H1 (cell line): Measurements from ENCODE around the gene TNRC6A. TPM values are rescaled to one million over a fixed set of nuclear protein-coding genes. Genes with fewer than 3 reads are reported as not detected.

ENCODE experiments used
- CTCF ChIA-PET: fragments of 300-600 bp; sonication (Branson Sonifier 250); formaldehyde crosslinking; loops from one replicate; lab custom pipeline; 2021; ENCODE audit not compliant: partially characterized antibody; lab: Charles Lee
- POLR2A ChIA-PET: fragments of 300-600 bp; sonication (Branson Sonifier 250); formaldehyde crosslinking; loops from one replicate; lab custom pipeline; 2021; ENCODE audit warnings: inconsistent platforms; ENCODE audit not compliant: partially characterized antibody; lab: Charles Lee
- DNase-seq, 2 experiments: peaks; one replicate each; pipeline versions ENCODE4 v3.0.0 to v3.0.0-alpha.2; 2010 to 2022; ENCODE audit warnings: low spot score in 2 of 2, low read depth in 1 of 2, mixed read lengths in 1 of 2
- FAIRE-seq: peaks from 2 replicates; lab custom pipeline; 2011; peaks lifted over from hg19 to GRCh38; lab: Jason Lieb, UNC
- H2AFZ ChIP-seq: 2 replicates; pipeline ENCODE4 v1.8.1; 2012; ENCODE audit warnings: low read length, inconsistent platforms
- H2AK5ac ChIP-seq: 2 replicates; pipeline ENCODE4 v1.6.1; 2013; ENCODE audit warnings: low read depth, low read length
- H2BK120ac ChIP-seq: replicated peaks from 2 replicates; pipeline ENCODE3; 2013; ENCODE audit warnings: low read depth, low read length, inconsistent platforms
- H2BK12ac ChIP-seq: 2 replicates; pipeline ENCODE4 v1.6.1; 2013; ENCODE audit warnings: low read depth, low read length
- H2BK15ac ChIP-seq: 2 replicates; pipeline ENCODE4 v1.6.1; 2013; ENCODE audit warnings: low read length
- H2BK20ac ChIP-seq: 2 replicates; pipeline ENCODE4 v1.6.1; 2013; ENCODE audit warnings: low read length
- H2BK5ac ChIP-seq: 2 replicates; pipeline ENCODE4 v1.6.1; 2013; ENCODE audit warnings: low read depth, low read length
- H3K14ac ChIP-seq: 2 replicates; pipeline ENCODE4 v1.6.1; 2013; ENCODE audit warnings: inconsistent platforms; ENCODE audit not compliant: insufficient read length
- H3K18ac ChIP-seq: 2 replicates; pipeline ENCODE4 v1.6.1; 2013; ENCODE audit warnings: low read length; ENCODE audit errors: extremely low read depth
- H3K23ac ChIP-seq: 2 replicates; pipeline ENCODE4 v1.6.1; 2013; ENCODE audit warnings: inconsistent platforms; ENCODE audit not compliant: insufficient read length
- H3K23me2 ChIP-seq: 2 replicates; pipeline ENCODE4 v1.6.1; 2013; ENCODE audit warnings: low read depth, low read length
- H3K27ac ChIP-seq: 2 replicates; pipeline ENCODE4 v1.6.1; 2011; ENCODE audit warnings: low read depth, low read length, inconsistent platforms
- H3K27me3 ChIP-seq, 4 experiments: replicated peaks in 1 of 4; 1 replicate in 1 of 4; 2 replicates in 3 of 4; pipeline versions ENCODE4 v1.6.1 to v1.8.1; 2011 to 2013; ENCODE audit warnings: low read length in 3 of 4, mild to moderate bottlenecking in 3 of 4, inconsistent platforms in 2 of 4, mixed read lengths in 2 of 4, moderate library complexity in 1 of 4; ENCODE audit not compliant: control insufficient read depth in 3 of 4, insufficient read depth in 3 of 4; ENCODE audit errors: extremely low read depth in 1 of 4
- H3K36me3 ChIP-seq, 4 experiments: 2 replicates each; pipeline versions ENCODE4 v1.6.1 to v1.8.1; 2011 to 2013; ENCODE audit warnings: mild to moderate bottlenecking in 4 of 4, low read length in 3 of 4, moderate library complexity in 2 of 4, control low read depth in 1 of 4, inconsistent platforms in 1 of 4; ENCODE audit not compliant: insufficient read depth in 4 of 4, control insufficient read depth in 2 of 4
- H3K4ac ChIP-seq: replicated peaks from 2 replicates; pipeline ENCODE3; 2013; ENCODE audit warnings: low read length, low read depth, mixed read lengths, inconsistent platforms; ENCODE audit not compliant: insufficient read length
- H3K4me1 ChIP-seq, 4 experiments: replicated peaks in 1 of 4; 1 replicate in 1 of 4; 2 replicates in 3 of 4; pipeline versions ENCODE4 v1.6.1 to v1.8.1; 2011 to 2013; ENCODE audit warnings: low read length in 3 of 4, inconsistent platforms in 2 of 4, mixed read lengths in 1 of 4; ENCODE audit not compliant: insufficient read depth in 4 of 4, control insufficient read depth in 3 of 4
- H3K4me2 ChIP-seq, 2 experiments: 2 replicates each; pipeline versions ENCODE4 v1.6.1 to v1.8.1; 2011 to 2013; ENCODE audit warnings: low read depth in 2 of 2, low read length in 2 of 2, control low read depth in 1 of 2, inconsistent platforms in 1 of 2, mild to moderate bottlenecking in 1 of 2; ENCODE audit not compliant: insufficient read depth in 1 of 2
- H3K4me3 ChIP-seq, 4 experiments: fragments of 200-600, 300-600 bp in 1 of 4; sonication (generic), shearing (Covaris generic), sonication (Bioruptor Twin) in 1 of 4; 2 replicates each; pipeline versions ENCODE4 v1.5.1 to v1.8.1; 2011 to 2016; ENCODE audit warnings: low read length in 4 of 4, low read depth in 3 of 4, control low read depth in 2 of 4, inconsistent platforms in 2 of 4, mild to moderate bottlenecking in 2 of 4, mixed read lengths in 1 of 4, moderate library complexity in 1 of 4; ENCODE audit not compliant: insufficient read depth in 2 of 4; ENCODE audit errors: extremely low read depth in 1 of 4
- H3K56ac ChIP-seq: replicated peaks from 2 replicates; pipeline ENCODE3; 2013; ENCODE audit warnings: low read depth, mild to moderate bottlenecking, mixed read lengths, low read length, inconsistent platforms; ENCODE audit not compliant: insufficient read length
- H3K79me1 ChIP-seq: 2 replicates; pipeline ENCODE4 v1.6.1; 2013; ENCODE audit warnings: low read depth, low read length, control low read depth
- H3K79me2 ChIP-seq, 2 experiments: 2 replicates each; pipeline versions ENCODE4 v1.6.1 to v1.8.1; 2012 to 2013; ENCODE audit warnings: low read length in 2 of 2, mild to moderate bottlenecking in 2 of 2, inconsistent platforms in 1 of 2; ENCODE audit not compliant: insufficient read depth in 2 of 2, control insufficient read depth in 1 of 2
- H3K9ac ChIP-seq, 4 experiments: replicated peaks in 1 of 4; 1 replicate in 1 of 4; 2 replicates in 3 of 4; pipeline versions ENCODE4 v1.6.1 to v1.8.1; 2011 to 2013; ENCODE audit warnings: low read depth in 3 of 4, low read length in 3 of 4, control low read depth in 2 of 4, mild to moderate bottlenecking in 2 of 4, moderate library complexity in 2 of 4, inconsistent platforms in 1 of 4; ENCODE audit errors: extremely low read depth in 1 of 4
- H3K9me3 ChIP-seq, 2 experiments: 2 replicates each; pipeline versions ENCODE4 v1.6.1 to v1.8.1; 2012 to 2013; ENCODE audit warnings: mild to moderate bottlenecking in 2 of 2, moderate library complexity in 2 of 2, control low read depth in 1 of 2, inconsistent platforms in 1 of 2, low read depth in 1 of 2, low read length in 1 of 2, mixed read lengths in 1 of 2; ENCODE audit not compliant: insufficient read depth in 2 of 2
- H4K20me1 ChIP-seq, 2 experiments: replicated peaks in 1 of 2; 2 replicates each; pipeline versions ENCODE3 to v1.8.1; 2011 to 2013; ENCODE audit warnings: inconsistent platforms in 2 of 2, low read length in 2 of 2, mild to moderate bottlenecking in 1 of 2; ENCODE audit not compliant: insufficient read depth in 2 of 2, control insufficient read depth in 1 of 2
- H4K5ac ChIP-seq: 2 replicates; pipeline ENCODE4 v1.6.1; 2013; ENCODE audit warnings: low read length, low read depth, mixed read lengths, inconsistent platforms; ENCODE audit not compliant: insufficient read length
- H4K8ac ChIP-seq: 2 replicates; pipeline ENCODE4 v1.8.0; 2013; ENCODE audit warnings: mild to moderate bottlenecking, moderate library complexity, low read length, inconsistent platforms; ENCODE audit not compliant: insufficient read depth; ENCODE audit errors: extremely low read depth
- H4K91ac ChIP-seq: replicated peaks from 2 replicates; pipeline ENCODE3; 2013; ENCODE audit warnings: low read length, mixed read lengths, inconsistent platforms; ENCODE audit not compliant: insufficient read length
- BRCA1 ChIP-seq: IDR thresholded peaks from 2 replicates; pipeline ENCODE4 v1.6.1; 2012; ENCODE audit warnings: low read depth, low read length, improper control_type of control experiment
- CHD1 ChIP-seq: IDR thresholded peaks from 2 replicates; pipeline ENCODE4 v1.6.1; 2012; ENCODE audit warnings: low read depth, low read length, improper control_type of control experiment
- CTBP2 ChIP-seq: IDR thresholded peaks from 2 replicates; pipeline ENCODE4 v1.7.0; 2011; ENCODE audit warnings: borderline replicate concordance, mild to moderate bottlenecking, moderate library complexity, mixed read lengths, low read length; ENCODE audit not compliant: insufficient read depth, insufficient read length
- GABPA ChIP-seq: IDR thresholded peaks from 2 replicates; pipeline ENCODE4 v1.6.1; 2011; ENCODE audit warnings: mild to moderate bottlenecking, low read length, moderate library complexity, borderline replicate concordance; ENCODE audit not compliant: insufficient read depth
- HDAC6 ChIP-seq: IDR thresholded peaks from one replicate; pipeline ENCODE4 v1.7.1; 2012; ENCODE audit warnings: low read depth, mild to moderate bottlenecking, inconsistent platforms, low read length, moderate library complexity
- MAFK ChIP-seq: IDR thresholded peaks from 2 replicates; pipeline ENCODE4 v1.6.1; 2012; ENCODE audit warnings: low read depth, mild to moderate bottlenecking, improper control_type of control experiment, low read length
- PHF8 ChIP-seq: fragments of 200-600 bp; sonication (generic); conservative IDR thresholded peaks from 2 replicates; pipeline ENCODE4 v1.7.1; 2012; ENCODE audit warnings: low read depth, mild to moderate bottlenecking, inconsistent platforms, low read length, moderate library complexity
- RAD21 ChIP-seq, 2 experiments: IDR thresholded peaks in 1 of 2; conservative IDR thresholded peaks in 1 of 2; 2 replicates each; pipeline ENCODE4 v1.6.1; 2011; ENCODE audit warnings: low read depth in 2 of 2, low read length in 2 of 2, improper control_type of control experiment in 1 of 2, inconsistent platforms in 1 of 2, mild to moderate bottlenecking in 1 of 2, moderate library complexity in 1 of 2
- RXRA ChIP-seq: IDR thresholded peaks from 2 replicates; pipeline ENCODE4 v1.6.1; 2011; ENCODE audit warnings: low read depth, mild to moderate bottlenecking, low read length, moderate library complexity; ENCODE audit not compliant: insufficient read depth
- SP2 ChIP-seq: IDR thresholded peaks from 2 replicates; pipeline ENCODE4 v1.6.1; 2012; ENCODE audit warnings: mild to moderate bottlenecking, low read length, inconsistent platforms
- WGBS, 2 experiments: shearing (Covaris generic) in 1 of 2; methylation state at CpG; one replicate each; pipeline versions ENCODE4 v1.1.6 to v1.1.7; 2013 to 2015; ENCODE audit warnings: low lambda C conversion rate in 2 of 2, mixed read lengths in 2 of 2, inconsistent platforms in 1 of 2, low coverage in 1 of 2, missing lambda C conversion rate in 1 of 2; ENCODE audit not compliant: insufficient replicate concordance in 2 of 2, insufficient coverage in 1 of 2, insufficient read length in 1 of 2; ENCODE audit errors: extremely low coverage in 1 of 2, missing lambda C conversion rate in 1 of 2; 5-methylcytosine and 5-hydroxymethylcytosine counted together
- polyA plus RNA-seq, 7 experiments: library from polyadenylated mRNA; depleted of rRNA in 3 of 7; stranded (reverse) in 5 of 7; unstranded in 2 of 7; fragments of >200 nt in 5 of 7; fragments of 200-250 nt in 2 of 7; gene quantifications; 1 replicate in 5 of 7; 2 replicates in 1 of 7; 4 replicates in 1 of 7; pipeline versions ENCODE4 v1.2.1 to v1.2.3, GENCODE V29; 2011 to 2013; ENCODE audit warnings: missing spikeins in 2 of 7, mixed read lengths in 2 of 7
- total RNA-seq: library from RNA; stranded (reverse); fragmentation: NEBNext Ultra II Directional; extraction: Animal tissue kit (Norgen Biotek cat#: 25700); gene quantifications from 2 replicates; pipeline ENCODE4 v1.2.1, GENCODE V29; 2021

The TNRC6A gene
- total and polyA plus RNA-seq, 2 of the 8 experiments (the other 6 are each of a cell fraction or from before 2014, with no cell fraction given), result 67.6 to 103 TPM

- H3K23me2 ChIP-seq, result no peaks in the 10 kb centered on the region
- no peaks in the 10 kb centered on the region for H3K27me3 ChIP-seq
- H3K36me3 ChIP-seq, result peaks cover 33 to 88% (median 57%) of the 10 kb centered on the region in 4 experiments
- no peak overlapping the region for H3K4ac ChIP-seq
- H3K27ac ChIP-seq, result no peak overlapping the region
- no peaks in the 10 kb centered on the region for H3K9me3 ChIP-seq
- peaks cover 2 to 3% of the 10 kb centered on the region in 2 experiments for H4K20me1 ChIP-seq
- ChIA-PET CTCF (no interaction called here), POLR2A (interaction anchor here (0.6 to 1.2 kb wide), 2 partner anchors 12 to 236 kb away, joined by 3 to 5 read pairs; no protein-coding TSS in a partner anchor)
- H3K4me3 ChIP-seq, result no peak overlapping the region
- H3K56ac ChIP-seq, result no peak overlapping the region
- DNase-seq, result no peak
- H3K4me2 ChIP-seq, result no peak overlapping the region
- H2BK5ac ChIP-seq, result no peak overlapping the region
- H2AFZ ChIP-seq, result no peak overlapping the region
- WGBS, 2 experiments, result 93% methylated on average over 2 of the region's 2 CpGs; no CpG with 5 or more reads in 1 of the 2 experiments
- no peak overlapping the region for H3K9ac ChIP-seq
- H4K5ac ChIP-seq, result no peak overlapping the region
- H3K79me2 ChIP-seq, result peaks cover 0 to 70% of the 10 kb centered on the region in 2 experiments; a peak in 3 of 4 replicates
- no peak overlapping the region for H2AK5ac ChIP-seq
- no peak overlapping the region for H3K23ac ChIP-seq
- FAIRE-seq, result no peak
- H2BK12ac ChIP-seq, result no peak overlapping the region
- H4K8ac ChIP-seq, result no peak overlapping the region; the same call in 1 of the 2 replicates
- no peak overlapping the region for H2BK15ac ChIP-seq
- no peak overlapping the region for H4K91ac ChIP-seq
- no peaks in the 10 kb centered on the region for H3K4me1 ChIP-seq
- no peak overlapping the region for H2BK120ac ChIP-seq
- no peak overlapping the region for H3K18ac ChIP-seq
- no peak overlapping the region for H3K14ac ChIP-seq
- H2BK20ac ChIP-seq, result no peak overlapping the region
- H3K79me1 ChIP-seq, result peaks cover 13% of the 10 kb centered on the region; the same call in 1 of the 2 replicates
- TF ChIP-seq BRCA1, result no peak
- TF ChIP-seq CTBP2, result no peak
- no peak for TF ChIP-seq CHD1
- no peak for TF ChIP-seq HDAC6
- TF ChIP-seq PHF8, result no peak
- no peak for TF ChIP-seq MAFK
- no peak for TF ChIP-seq RAD21 (IDR thresholded peaks at IDR 0.05 in 1 of 2, conservative IDR thresholded peaks at IDR 0.05 in 1 of 2; ENCODE audit: low read depth in 2 of 2, low read length in 2 of 2)
- TF ChIP-seq GABPA, result no peak
- no peak for TF ChIP-seq SP2
- no peak for TF ChIP-seq RXRA
Measured at GRCh38 chr16:24789881-24790280, 60.4 kb downstream of the TNRC6A start.
